Endodermal cell (in vitro differentiated cells): Measurements from ENCODE around the gene SLC5A6. TPM values are rescaled to one million over a fixed set of nuclear protein-coding genes. Genes with fewer than 3 reads are reported as not detected.

Experiments
- DNase-seq: peaks from one replicate; pipeline ENCODE4 v3.0.0-alpha.2; 2017
- H3K27ac ChIP-seq: 2 replicates; pipeline ENCODE4 v1.5.1; 2013; ENCODE audit warnings: mild to moderate bottlenecking, low read depth, low read length, moderate library complexity
- H3K27me3 ChIP-seq: 2 replicates; pipeline ENCODE4 v1.6.1; 2013; ENCODE audit warnings: mild to moderate bottlenecking, low read length, moderate library complexity; ENCODE audit not compliant: insufficient read depth, control insufficient read depth, poor library complexity, severe bottlenecking
- H3K36me3 ChIP-seq: 2 replicates; pipeline ENCODE4 v1.7.0; 2013; ENCODE audit warnings: mild to moderate bottlenecking, low read length, moderate library complexity; ENCODE audit not compliant: control insufficient read depth, insufficient read depth
- H3K4me1 ChIP-seq: one replicate; pipeline ENCODE4 v1.7.0; 2013; ENCODE audit warnings: low read length; ENCODE audit not compliant: control insufficient read depth, insufficient read depth
- H3K4me3 ChIP-seq: 2 replicates; pipeline ENCODE4 v1.5.1; 2013; ENCODE audit warnings: mild to moderate bottlenecking, low read length, moderate library complexity
- H3K9ac ChIP-seq: 2 replicates; pipeline ENCODE4 v1.6.1; 2013; ENCODE audit warnings: mild to moderate bottlenecking, low read length, moderate library complexity; ENCODE audit not compliant: poor library complexity, severe bottlenecking; ENCODE audit errors: extremely low read depth
- H3K9me3 ChIP-seq: 2 replicates; pipeline ENCODE4 v1.6.1; 2013; ENCODE audit warnings: mild to moderate bottlenecking, low read length, moderate library complexity; ENCODE audit not compliant: control insufficient read depth
- H3K27ac Mint-ChIP-seq: 2 replicates; pipeline ENCODE4 v1.8.0; 2020; ENCODE audit warnings: mixed read lengths
- H3K27me3 Mint-ChIP-seq: 2 replicates; pipeline ENCODE4 v1.8.0; 2021; ENCODE audit warnings: mild to moderate bottlenecking, mixed read lengths; ENCODE audit not compliant: insufficient read depth
- H3K36me3 Mint-ChIP-seq: 2 replicates; pipeline ENCODE4 v1.8.0; 2020; ENCODE audit warnings: low read depth, mixed read lengths
- H3K4me1 Mint-ChIP-seq: 2 replicates; pipeline ENCODE4 v1.8.0; 2020; ENCODE audit warnings: mixed read lengths
- H3K4me3 Mint-ChIP-seq: 2 replicates; pipeline ENCODE4 v1.8.0; 2020; ENCODE audit warnings: mild to moderate bottlenecking, moderate library complexity, mixed read lengths
- H3K9me3 Mint-ChIP-seq: 2 replicates; pipeline ENCODE4 v1.8.0; 2020; ENCODE audit warnings: mild to moderate bottlenecking, mixed read lengths
- CTCF ChIP-seq: fragments of 200-600 bp; sonication (generic); conservative IDR thresholded peaks from 2 replicates; pipeline ENCODE4 v1.5.0; 2021; ENCODE audit warnings: antibody characterized with exemption, mild to moderate bottlenecking
- WGBS, 2 experiments: methylation state at CpG; one replicate each; pipeline versions ENCODE4 v1.1.5 to v1.1.7; 2013; ENCODE audit warnings: missing lambda C conversion rate in 2 of 2, mixed read lengths in 1 of 2; ENCODE audit not compliant: insufficient coverage in 1 of 2, insufficient read length in 1 of 2; 5-methylcytosine and 5-hydroxymethylcytosine counted together
- total RNA-seq, 2 donors: library from RNA; stranded (reverse); fragmentation: NEBNext Ultra II Directional in 1 of 2; extraction: Animal tissue kit (Norgen Biotek cat#: 25700) in 1 of 2; gene quantifications; 2 replicates in 1 of 2; 3 replicates in 1 of 2; pipeline ENCODE4 v1.2.1, GENCODE V29; 2021

SLC5A6 gene
- total RNA-seq, 2 donors from 2014 or later: 115 to 125 TPM

GRCh38 chr2:27209621-27210401, 2.3 kb downstream of the SLC5A6 start:
- Histone ChIP-seq H3K4me1 (peaks cover 7% of the 10 kb centered on the region), H3K36me3 (peaks cover 52% of the 10 kb centered on the region), H3K9me3 (no peaks in the 10 kb centered on the region), H3K27me3 (no peaks in the 10 kb centered on the region), H3K4me3 (peak overlapping the region; percentile 44), H3K27ac (no peak overlapping the region), H3K9ac (no peak overlapping the region)
- Mint-ChIP-seq H3K27ac (peak overlapping the region; percentile 37), H3K4me3 (peak overlapping the region; percentile 86), H3K27me3 (no peaks in the 10 kb centered on the region), H3K36me3 (peaks cover 52% of the 10 kb centered on the region), H3K4me1 (peaks cover 29% of the 10 kb centered on the region), H3K9me3 (no peaks in the 10 kb centered on the region)
- TF ChIP-seq CTCF: no peak
- WGBS, 2 experiments: 95 to 98% methylated on average over 5 to 6 of the region's 6 CpGs
- no peak for DNase-seq

DNA sequence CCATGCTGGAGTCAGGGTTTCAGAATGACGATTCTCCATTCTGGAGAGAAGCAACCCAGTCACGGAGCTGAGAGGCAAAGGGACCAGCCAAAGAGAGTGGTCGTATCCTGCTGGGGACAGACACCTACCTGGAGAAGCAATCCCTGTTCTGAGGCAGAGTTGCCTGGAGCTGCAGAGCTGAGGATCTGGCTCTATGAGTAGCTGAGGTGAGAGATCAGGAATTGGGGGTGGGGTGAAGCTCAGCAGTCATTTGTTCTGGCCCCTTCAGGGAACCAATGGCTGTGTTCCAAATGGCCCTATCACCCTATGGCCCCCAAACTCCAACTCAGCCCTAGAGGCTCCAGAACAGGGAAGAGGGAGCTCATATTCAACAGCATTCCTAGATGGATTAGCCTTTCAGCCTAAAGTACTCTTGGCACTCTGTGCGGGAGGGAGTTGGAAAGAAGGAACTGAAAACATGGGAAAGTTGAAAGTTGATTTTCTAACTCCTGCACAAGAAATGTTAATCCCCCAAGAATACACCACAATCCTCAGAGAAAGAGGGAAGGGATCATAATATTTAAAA, 3.5 kb downstream of the SLC5A6 start:
- H3K9ac ChIP-seq: no peak overlapping the region
- peaks cover 64% of the 10 kb centered on the region for H3K36me3 ChIP-seq
- peaks cover 7% of the 10 kb centered on the region for H3K4me1 ChIP-seq
- H3K27me3 ChIP-seq: no peaks in the 10 kb centered on the region
- Mint-ChIP-seq H3K4me3 (peak overlapping the region; percentile 34), H3K27me3 (no peaks in the 10 kb centered on the region), H3K4me1 (peaks cover 29% of the 10 kb centered on the region), H3K36me3 (peaks cover 63% of the 10 kb centered on the region), H3K9me3 (no peaks in the 10 kb centered on the region), H3K27ac (peak overlapping the region; percentile 89)
- no peak overlapping the region for H3K27ac ChIP-seq
- no peaks in the 10 kb centered on the region for H3K9me3 ChIP-seq
- WGBS, 2 experiments: 87 to 94% methylated on average over 4 of the region's 4 CpGs
- H3K4me3 ChIP-seq: no peak overlapping the region
- TF ChIP-seq CTCF: no peak
- peak; percentile 62 for DNase-seq

- peaks cover 24% of the 10 kb centered on the region for H3K4me1 Mint-ChIP-seq
- no peak for TF ChIP-seq CTCF
- no peaks in the 10 kb centered on the region for H3K27me3 Mint-ChIP-seq
- DNase-seq: no peak
- Histone ChIP-seq H3K27me3 (no peaks in the 10 kb centered on the region), H3K9ac (no peak overlapping the region), H3K4me3 (no peak overlapping the region), H3K27ac (no peak overlapping the region), H3K4me1 (peaks cover 7% of the 10 kb centered on the region), H3K36me3 (peaks cover 84% of the 10 kb centered on the region), H3K9me3 (no peaks in the 10 kb centered on the region)
- H3K27ac Mint-ChIP-seq: no peak overlapping the region
- no peak overlapping the region for H3K4me3 Mint-ChIP-seq
- peaks cover 83% of the 10 kb centered on the region for H3K36me3 Mint-ChIP-seq
- WGBS, 2 experiments: 97 to 100% methylated on average over 4 to 6 of the region's 6 CpGs
- no peaks in the 10 kb centered on the region for H3K9me3 Mint-ChIP-seq
Observed at GRCh38 chr2:27206346-27206745, 5.7 kb downstream of the SLC5A6 start.
